WTC11 (cell line): Measurements from ENCODE around the gene PLXND1. TPM values are rescaled to one million over a fixed set of nuclear protein-coding genes. Genes with fewer than 3 reads are reported as not detected.

ENCODE experiments used
- ATAC-seq: fragments of 200-7000 bp; cut with Tn5 transposase; 2 replicates; pipeline ENCODE4 v1.10.0; 2021; ENCODE audit warnings: mild to moderate bottlenecking, moderate library complexity
- CTCF ChIA-PET: fragments of 300-600 bp; sonication (Branson Sonifier 250); formaldehyde crosslinking; loops from one replicate; lab custom pipeline; 2021; ENCODE audit warnings: antibody characterized with exemption; lab: Charles Lee
- POLR2A ChIA-PET: fragments of 350-600 bp; sonication (Branson Sonifier 250); formaldehyde crosslinking; loops from one replicate; lab custom pipeline; 2021; ENCODE audit warnings: antibody characterized with exemption; lab: Charles Lee
- DNase-seq: peaks from one replicate; pipeline ENCODE4 v3.0.0; 2021; ENCODE audit warnings: low spot score
- H3K27ac Mint-ChIP-seq: 2 replicates; pipeline ENCODE4 v1.8.0; 2021; ENCODE audit warnings: mixed read lengths
- H3K27me3 Mint-ChIP-seq: 2 replicates; pipeline ENCODE4 v1.8.0; 2021; ENCODE audit warnings: low read depth, mild to moderate bottlenecking, moderate library complexity, mixed read lengths
- H3K36me3 Mint-ChIP-seq: 2 replicates; pipeline ENCODE4 v1.8.0; 2021; ENCODE audit warnings: mixed read lengths
- H3K4me1 Mint-ChIP-seq: 2 replicates; pipeline ENCODE4 v1.8.0; 2022; ENCODE audit warnings: mixed read lengths
- H3K4me3 Mint-ChIP-seq: 2 replicates; pipeline ENCODE4 v1.8.0; 2021; ENCODE audit warnings: mild to moderate bottlenecking, moderate library complexity, mixed read lengths
- H3K9me3 Mint-ChIP-seq: 2 replicates; pipeline ENCODE4 v1.8.0; 2021; ENCODE audit warnings: mixed read lengths
- AFF4 ChIP-seq: sonication (generic); formaldehyde crosslinking; IDR thresholded peaks from 2 replicates; pipeline ENCODE4 v1.8.1; 2023; ENCODE audit warnings: mild to moderate bottlenecking, missing genetic modification reagents, borderline replicate concordance
- CTCF ChIP-seq: fragments of 200-600 bp; IDR thresholded peaks from 2 replicates; pipeline ENCODE4 v1.8.0; 2022; ENCODE audit warnings: antibody characterized with exemption
- GABPB1 ChIP-seq: sonication (generic); formaldehyde crosslinking; IDR thresholded peaks from 2 replicates; pipeline ENCODE4 v1.8.1; 2023; ENCODE audit warnings: mild to moderate bottlenecking, missing genetic modification reagents
- JAZF1 ChIP-seq: fragments of 250-450 bp; sonication (Bioruptor Pico); IDR thresholded peaks from 2 replicates; pipeline ENCODE4 v1.9.0; 2021; ENCODE audit warnings: moderate library complexity, mild to moderate bottlenecking, inconsistent platforms
- JUN ChIP-seq: sonication (generic); formaldehyde crosslinking; IDR thresholded peaks from 2 replicates; pipeline ENCODE4 v1.8.0; 2023; ENCODE audit warnings: mild to moderate bottlenecking, missing genetic modification reagents
- NFATC4 ChIP-seq: fragments of 250-450 bp; sonication (Bioruptor Pico); IDR thresholded peaks from 2 replicates; pipeline ENCODE4 v1.9.0; 2021; ENCODE audit warnings: mild to moderate bottlenecking
- NFE2L1 ChIP-seq: sonication (generic); formaldehyde crosslinking; IDR thresholded peaks from 2 replicates; pipeline ENCODE4 v1.8.1; 2023; ENCODE audit warnings: missing genetic modification reagents
- NFYB ChIP-seq: sonication (generic); formaldehyde crosslinking; conservative IDR thresholded peaks from 2 replicates; pipeline ENCODE4 v1.8.0; 2022; ENCODE audit warnings: low read depth, missing genetic modification reagents
- NR1H2 ChIP-seq: sonication (generic); formaldehyde crosslinking; IDR thresholded peaks from 2 replicates; pipeline ENCODE4 v1.9.0; 2021; ENCODE audit warnings: mild to moderate bottlenecking, moderate library complexity, missing genetic modification reagents
- NR2C2 ChIP-seq: sonication (generic); formaldehyde crosslinking; IDR thresholded peaks from 2 replicates; pipeline ENCODE4 v1.8.0; 2022; ENCODE audit warnings: mild to moderate bottlenecking, missing genetic modification reagents
- RELA ChIP-seq: sonication (generic); formaldehyde crosslinking; IDR thresholded peaks from 2 replicates; pipeline ENCODE4 v1.8.1; 2022; ENCODE audit warnings: missing genetic modification reagents, mild to moderate bottlenecking, borderline replicate concordance
- SMAD4 ChIP-seq: sonication (generic); formaldehyde crosslinking; IDR thresholded peaks from 2 replicates; pipeline ENCODE4 v1.8.0; 2022; ENCODE audit warnings: mild to moderate bottlenecking, missing genetic modification reagents
- TCF7 ChIP-seq: sonication (generic); formaldehyde crosslinking; IDR thresholded peaks from 2 replicates; pipeline ENCODE4 v1.8.0; 2022; ENCODE audit warnings: mild to moderate bottlenecking, low read depth, missing genetic modification reagents, moderate library complexity
- ZNF219 ChIP-seq: sonication (generic); formaldehyde crosslinking; IDR thresholded peaks from 2 replicates; pipeline ENCODE4 v1.8.0; 2023; ENCODE audit warnings: missing genetic modification reagents, mild to moderate bottlenecking, borderline replicate concordance
- ZNF396 ChIP-seq: fragments of 250-450 bp; sonication (Bioruptor Pico); IDR thresholded peaks from 2 replicates; pipeline ENCODE4 v1.8.0; 2021; ENCODE audit warnings: mild to moderate bottlenecking, moderate library complexity, borderline replicate concordance
- ZSCAN18 ChIP-seq: fragments of 250-450 bp; sonication (Bioruptor Pico); IDR thresholded peaks from 2 replicates; pipeline ENCODE4 v2.1.2; 2022; ENCODE audit warnings: mild to moderate bottlenecking, moderate library complexity
- total RNA-seq: library from RNA; stranded (reverse); gene quantifications from 3 replicates; pipeline ENCODE4 v1.2.3, GENCODE V29; 2021
- TF ChIP-seq, protein P1 (sequence below): fragments of 250-450 bp; sonication (Bioruptor Pico); conservative IDR thresholded peaks from 2 replicates; pipeline ENCODE4 v1.9.0; 2021; ENCODE audit warnings: mild to moderate bottlenecking
- TF ChIP-seq, protein P2 (sequence below): sonication (generic); formaldehyde crosslinking; IDR thresholded peaks from 2 replicates; pipeline ENCODE4 v1.8.1; 2023; ENCODE audit warnings: mild to moderate bottlenecking, missing genetic modification reagents, moderate library complexity
- TF ChIP-seq, protein P3 (sequence below): sonication (generic); formaldehyde crosslinking; IDR thresholded peaks from 2 replicates; pipeline ENCODE4 v1.8.0; 2023; ENCODE audit warnings: mild to moderate bottlenecking, missing genetic modification reagents

PLXND1 gene
- total RNA-seq, 1 experiment from 2014 or later, result 56.7 TPM

DNA sequence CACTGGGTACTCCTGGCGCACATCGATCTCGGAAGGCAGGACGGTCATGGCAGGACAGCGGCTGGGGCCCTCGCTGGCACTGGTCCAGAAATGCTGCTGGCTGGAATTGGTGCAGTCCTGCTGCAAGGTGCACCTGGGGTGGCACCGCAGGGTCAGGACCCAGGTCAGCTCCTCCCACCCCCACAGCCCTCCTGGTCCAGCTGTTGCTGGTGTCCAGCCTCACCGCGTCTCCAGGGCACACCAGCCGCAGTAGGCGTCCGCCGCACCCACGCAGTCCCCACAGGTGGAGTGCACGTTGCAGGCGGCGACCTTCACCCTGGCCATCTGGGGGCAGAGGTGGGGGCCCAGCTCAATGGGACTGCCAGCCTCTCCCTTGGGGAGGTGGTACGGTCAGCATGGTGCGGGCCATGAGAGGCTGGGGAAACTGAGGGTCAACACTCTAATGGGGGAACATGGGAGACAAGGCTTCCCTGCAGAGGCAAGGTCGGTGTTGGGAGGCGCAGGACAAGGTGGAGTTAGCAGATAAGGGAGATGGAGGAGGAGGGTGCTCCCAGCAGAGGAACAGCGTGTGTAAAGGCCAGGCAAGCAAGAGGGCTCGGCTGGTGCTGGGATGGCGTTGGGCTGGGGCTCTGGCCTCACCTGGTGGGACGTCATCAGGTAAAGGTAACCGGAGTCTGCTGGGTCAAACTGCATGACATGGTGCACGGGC, 20.4 kb downstream of the PLXND1 start (continued):
- TF ChIP-seq, protein P1, sequence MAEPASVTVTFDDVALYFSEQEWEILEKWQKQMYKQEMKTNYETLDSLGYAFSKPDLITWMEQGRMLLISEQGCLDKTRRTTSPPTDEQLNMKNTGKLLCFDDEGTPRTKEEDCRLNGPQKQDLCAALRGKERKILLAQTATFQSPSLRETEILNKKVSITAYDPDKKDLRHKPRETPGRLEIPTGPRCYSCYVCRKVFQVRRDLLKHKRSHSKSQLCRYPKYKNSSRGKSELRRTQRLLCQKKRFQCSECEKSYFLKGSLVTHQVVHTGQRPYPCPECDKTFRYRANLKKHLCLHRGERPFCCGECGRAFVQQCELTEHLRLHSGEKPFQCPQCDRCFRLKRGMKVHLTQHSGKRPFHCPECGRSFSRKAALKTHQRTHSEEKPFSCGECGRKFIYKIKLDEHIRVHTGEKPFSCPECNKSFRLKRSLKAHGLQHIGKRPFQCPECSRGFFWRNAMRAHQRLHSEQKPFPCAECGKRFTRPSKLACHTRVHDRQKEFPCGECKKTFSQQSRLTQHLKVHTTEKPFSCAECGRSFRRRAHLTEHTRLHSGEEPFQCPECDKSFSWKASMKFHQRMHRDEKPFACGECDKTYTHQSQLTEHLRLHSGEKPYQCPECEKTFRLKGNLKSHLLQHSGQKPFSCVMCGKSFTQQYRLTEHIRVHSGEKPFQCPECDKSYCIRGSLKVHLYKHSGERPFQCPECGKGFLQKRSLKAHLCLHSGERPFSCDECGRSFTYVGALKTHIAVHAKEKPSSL (CRISPR knock-in tag), result no peak
- TF ChIP-seq, protein P2, sequence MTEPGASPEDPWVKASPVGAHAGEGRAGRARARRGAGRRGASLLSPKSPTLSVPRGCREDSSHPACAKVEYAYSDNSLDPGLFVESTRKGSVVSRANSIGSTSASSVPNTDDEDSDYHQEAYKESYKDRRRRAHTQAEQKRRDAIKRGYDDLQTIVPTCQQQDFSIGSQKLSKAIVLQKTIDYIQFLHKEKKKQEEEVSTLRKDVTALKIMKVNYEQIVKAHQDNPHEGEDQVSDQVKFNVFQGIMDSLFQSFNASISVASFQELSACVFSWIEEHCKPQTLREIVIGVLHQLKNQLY (CRISPR knock-in tag), result no peak
- TF ChIP-seq AFF4 (CRISPR knock-in tag) (no peak), NR1H2 (CRISPR knock-in tag) (no peak), CTCF (no peak)

DNA sequence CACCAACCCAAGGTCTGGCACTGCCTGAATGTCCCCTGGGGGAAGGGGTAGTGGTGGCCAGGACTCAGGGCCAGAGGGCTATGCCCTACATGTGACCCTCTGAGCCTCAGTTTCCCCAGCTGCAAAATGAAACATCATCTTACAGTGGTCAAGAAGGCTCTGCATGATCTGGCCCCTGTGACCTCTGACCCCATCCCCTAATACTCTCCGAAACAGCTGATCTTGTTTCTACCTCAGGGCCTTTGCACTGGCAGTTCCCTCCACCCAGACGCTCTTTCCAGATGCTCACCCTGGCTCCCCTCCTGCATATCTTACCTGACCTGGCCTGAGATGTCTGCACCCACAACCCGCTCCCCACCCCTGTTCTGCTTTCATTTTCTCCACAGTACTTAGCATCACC, 21.8 kb downstream of the PLXND1 start:
- no peak for ATAC-seq
- Mint-ChIP-seq H3K4me1 (no peaks in the 10 kb centered on the region), H3K4me3 (no peak overlapping the region), H3K9me3 (no peaks in the 10 kb centered on the region), H3K36me3 (no peaks in the 10 kb centered on the region), H3K27ac (no peak overlapping the region), H3K27me3 (no peaks in the 10 kb centered on the region)
- ChIA-PET POLR2A (no interaction called here), CTCF (no interaction called here)
- no peak for DNase-seq
- TF ChIP-seq ZNF396 (CRISPR knock-in tag), result no peak
- TF ChIP-seq RELA, result no peak
- TF ChIP-seq, protein P2 (CRISPR knock-in tag), result no peak
- no peak for TF ChIP-seq JAZF1 (CRISPR knock-in tag)
- TF ChIP-seq GABPB1 (CRISPR knock-in tag), result no peak
- TF ChIP-seq JUN, result no peak
- no peak for TF ChIP-seq NFYB (CRISPR knock-in tag)
- no peak for TF ChIP-seq TCF7 (CRISPR knock-in tag)

GRCh38 chr3:129583289-129583688, 23.2 kb downstream of the PLXND1 start:
- POLR2A ChIA-PET, result no interaction called here
- Mint-ChIP-seq H3K27ac (no peak overlapping the region), H3K36me3 (no peaks in the 10 kb centered on the region), H3K4me3 (no peak overlapping the region), H3K27me3 (no peaks in the 10 kb centered on the region), H3K4me1 (no peaks in the 10 kb centered on the region), H3K9me3 (no peaks in the 10 kb centered on the region)
- no peak for ATAC-seq
- CTCF ChIA-PET, result interaction anchor here (2.4 kb wide), 1 partner anchor 93 kb away, joined by 11 read pairs; no protein-coding TSS in a partner anchor
- DNase-seq, result no peak
- TF ChIP-seq ZNF396 (CRISPR knock-in tag), result no peak
- no peak for TF ChIP-seq NFE2L1 (CRISPR knock-in tag)
- TF ChIP-seq, protein P3, sequence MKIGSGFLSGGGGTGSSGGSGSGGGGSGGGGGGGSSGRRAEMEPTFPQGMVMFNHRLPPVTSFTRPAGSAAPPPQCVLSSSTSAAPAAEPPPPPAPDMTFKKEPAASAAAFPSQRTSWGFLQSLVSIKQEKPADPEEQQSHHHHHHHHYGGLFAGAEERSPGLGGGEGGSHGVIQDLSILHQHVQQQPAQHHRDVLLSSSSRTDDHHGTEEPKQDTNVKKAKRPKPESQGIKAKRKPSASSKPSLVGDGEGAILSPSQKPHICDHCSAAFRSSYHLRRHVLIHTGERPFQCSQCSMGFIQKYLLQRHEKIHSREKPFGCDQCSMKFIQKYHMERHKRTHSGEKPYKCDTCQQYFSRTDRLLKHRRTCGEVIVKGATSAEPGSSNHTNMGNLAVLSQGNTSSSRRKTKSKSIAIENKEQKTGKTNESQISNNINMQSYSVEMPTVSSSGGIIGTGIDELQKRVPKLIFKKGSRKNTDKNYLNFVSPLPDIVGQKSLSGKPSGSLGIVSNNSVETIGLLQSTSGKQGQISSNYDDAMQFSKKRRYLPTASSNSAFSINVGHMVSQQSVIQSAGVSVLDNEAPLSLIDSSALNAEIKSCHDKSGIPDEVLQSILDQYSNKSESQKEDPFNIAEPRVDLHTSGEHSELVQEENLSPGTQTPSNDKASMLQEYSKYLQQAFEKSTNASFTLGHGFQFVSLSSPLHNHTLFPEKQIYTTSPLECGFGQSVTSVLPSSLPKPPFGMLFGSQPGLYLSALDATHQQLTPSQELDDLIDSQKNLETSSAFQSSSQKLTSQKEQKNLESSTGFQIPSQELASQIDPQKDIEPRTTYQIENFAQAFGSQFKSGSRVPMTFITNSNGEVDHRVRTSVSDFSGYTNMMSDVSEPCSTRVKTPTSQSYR (CRISPR knock-in tag), result no peak
- no peak for TF ChIP-seq NR1H2 (CRISPR knock-in tag)
- TF ChIP-seq NFYB (CRISPR knock-in tag), result no peak
- TF ChIP-seq SMAD4 (CRISPR knock-in tag), result no peak
- TF ChIP-seq NFATC4 (CRISPR knock-in tag), result no peak
- no peak for TF ChIP-seq ZSCAN18 (CRISPR knock-in tag)
- no peak for TF ChIP-seq RELA
- TF ChIP-seq NR2C2 (CRISPR knock-in tag), result no peak
- TF ChIP-seq ZNF219 (CRISPR knock-in tag), result no peak
